HL-60 (cell line): ENCODE data around the gene EEPD1.

Experiments used
- GABPA ChIP-seq: IDR thresholded peaks from 2 replicates; pipeline ENCODE4 v1.6.1; 2012; ENCODE audit warnings: low read depth
- POLR2AphosphoS5 ChIP-seq: IDR thresholded peaks from 2 replicates; pipeline ENCODE4 v1.6.1; 2012; ENCODE audit warnings: low read depth
- SPI1 ChIP-seq: IDR thresholded peaks from 2 replicates; pipeline ENCODE4 v1.6.1; 2012; ENCODE audit warnings: low read depth, mild to moderate bottlenecking, borderline replicate concordance
- TF ChIP-seq, protein P1 (sequence below): IDR thresholded peaks from one replicate; pipeline ENCODE4 v1.5.1; 2011; ENCODE audit warnings: low read length, control low read depth, inconsistent platforms; ENCODE audit not compliant: insufficient read depth
- TF ChIP-seq, protein P2 (sequence below): IDR thresholded peaks from 2 replicates; pipeline ENCODE4 v1.6.1; 2012; ENCODE audit warnings: low read depth; ENCODE audit not compliant: insufficient replicate concordance

DNA sequence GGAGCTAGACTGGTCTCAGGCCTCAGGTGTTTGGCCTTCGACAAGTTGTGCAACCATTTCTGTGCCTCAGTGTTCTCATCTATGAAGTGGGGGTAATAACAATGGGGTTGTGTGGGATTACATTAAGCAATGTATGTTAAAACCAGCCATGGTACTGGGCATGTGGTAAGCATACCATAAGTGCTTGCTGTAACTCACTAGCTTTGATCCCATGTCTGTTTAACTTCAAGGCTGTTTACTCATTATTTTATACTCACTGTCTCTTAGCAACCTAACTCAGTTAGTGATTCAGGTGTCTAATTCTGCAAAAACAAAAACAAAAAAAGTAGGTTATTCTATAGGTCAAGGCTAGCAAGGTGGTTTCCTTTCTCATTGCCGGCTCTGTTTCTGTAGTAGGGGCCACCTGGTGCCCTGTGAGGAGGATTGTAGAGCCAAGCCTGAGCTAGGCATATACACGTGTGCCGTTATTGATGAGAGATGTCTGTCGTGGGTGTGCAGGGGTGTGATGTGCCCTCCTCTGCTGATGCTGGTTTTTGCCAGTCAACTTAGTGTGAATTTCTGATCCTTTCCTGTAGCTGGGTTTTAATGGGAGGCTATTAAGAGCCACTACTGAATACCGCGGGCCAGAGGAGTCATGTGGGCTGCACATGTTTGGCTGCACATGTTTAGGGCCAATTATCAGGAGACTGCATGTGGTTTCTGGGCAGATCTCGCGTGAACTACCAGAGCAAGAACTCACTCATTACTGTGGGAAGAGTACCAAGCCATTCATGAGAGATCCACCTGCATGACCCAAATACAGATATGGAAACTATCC is 56.2 kb downstream of the EEPD1 start:
- TF ChIP-seq, protein P1, sequence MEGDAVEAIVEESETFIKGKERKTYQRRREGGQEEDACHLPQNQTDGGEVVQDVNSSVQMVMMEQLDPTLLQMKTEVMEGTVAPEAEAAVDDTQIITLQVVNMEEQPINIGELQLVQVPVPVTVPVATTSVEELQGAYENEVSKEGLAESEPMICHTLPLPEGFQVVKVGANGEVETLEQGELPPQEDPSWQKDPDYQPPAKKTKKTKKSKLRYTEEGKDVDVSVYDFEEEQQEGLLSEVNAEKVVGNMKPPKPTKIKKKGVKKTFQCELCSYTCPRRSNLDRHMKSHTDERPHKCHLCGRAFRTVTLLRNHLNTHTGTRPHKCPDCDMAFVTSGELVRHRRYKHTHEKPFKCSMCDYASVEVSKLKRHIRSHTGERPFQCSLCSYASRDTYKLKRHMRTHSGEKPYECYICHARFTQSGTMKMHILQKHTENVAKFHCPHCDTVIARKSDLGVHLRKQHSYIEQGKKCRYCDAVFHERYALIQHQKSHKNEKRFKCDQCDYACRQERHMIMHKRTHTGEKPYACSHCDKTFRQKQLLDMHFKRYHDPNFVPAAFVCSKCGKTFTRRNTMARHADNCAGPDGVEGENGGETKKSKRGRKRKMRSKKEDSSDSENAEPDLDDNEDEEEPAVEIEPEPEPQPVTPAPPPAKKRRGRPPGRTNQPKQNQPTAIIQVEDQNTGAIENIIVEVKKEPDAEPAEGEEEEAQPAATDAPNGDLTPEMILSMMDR: no peak
- TF ChIP-seq, protein P2, sequence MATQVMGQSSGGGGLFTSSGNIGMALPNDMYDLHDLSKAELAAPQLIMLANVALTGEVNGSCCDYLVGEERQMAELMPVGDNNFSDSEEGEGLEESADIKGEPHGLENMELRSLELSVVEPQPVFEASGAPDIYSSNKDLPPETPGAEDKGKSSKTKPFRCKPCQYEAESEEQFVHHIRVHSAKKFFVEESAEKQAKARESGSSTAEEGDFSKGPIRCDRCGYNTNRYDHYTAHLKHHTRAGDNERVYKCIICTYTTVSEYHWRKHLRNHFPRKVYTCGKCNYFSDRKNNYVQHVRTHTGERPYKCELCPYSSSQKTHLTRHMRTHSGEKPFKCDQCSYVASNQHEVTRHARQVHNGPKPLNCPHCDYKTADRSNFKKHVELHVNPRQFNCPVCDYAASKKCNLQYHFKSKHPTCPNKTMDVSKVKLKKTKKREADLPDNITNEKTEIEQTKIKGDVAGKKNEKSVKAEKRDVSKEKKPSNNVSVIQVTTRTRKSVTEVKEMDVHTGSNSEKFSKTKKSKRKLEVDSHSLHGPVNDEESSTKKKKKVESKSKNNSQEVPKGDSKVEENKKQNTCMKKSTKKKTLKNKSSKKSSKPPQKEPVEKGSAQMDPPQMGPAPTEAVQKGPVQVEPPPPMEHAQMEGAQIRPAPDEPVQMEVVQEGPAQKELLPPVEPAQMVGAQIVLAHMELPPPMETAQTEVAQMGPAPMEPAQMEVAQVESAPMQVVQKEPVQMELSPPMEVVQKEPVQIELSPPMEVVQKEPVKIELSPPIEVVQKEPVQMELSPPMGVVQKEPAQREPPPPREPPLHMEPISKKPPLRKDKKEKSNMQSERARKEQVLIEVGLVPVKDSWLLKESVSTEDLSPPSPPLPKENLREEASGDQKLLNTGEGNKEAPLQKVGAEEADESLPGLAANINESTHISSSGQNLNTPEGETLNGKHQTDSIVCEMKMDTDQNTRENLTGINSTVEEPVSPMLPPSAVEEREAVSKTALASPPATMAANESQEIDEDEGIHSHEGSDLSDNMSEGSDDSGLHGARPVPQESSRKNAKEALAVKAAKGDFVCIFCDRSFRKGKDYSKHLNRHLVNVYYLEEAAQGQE: no peak
- TF ChIP-seq POLR2AphosphoS5 (no peak), SPI1 (no peak), GABPA (no peak)
